Prostate gland (tissue), 2 donors: ENCODE results near the gene RCAN1. TPM values are rescaled to one million over a fixed set of nuclear protein-coding genes. Genes with fewer than 3 reads are reported as not detected.

Experiments used
- DNase-seq: peaks from one replicate; pipeline ENCODE4 v3.0.0-alpha.2; 2019; ENCODE audit warnings: low spot score
- H3K27ac ChIP-seq, 2 donors: fragments of 200-600 bp; sonication (generic); 2 replicates each; pipeline ENCODE4 v1.5.1; 2017 to 2019
- H3K27me3 ChIP-seq: fragments of 200-600 bp; sonication (generic); replicated peaks from 2 replicates; pipeline ENCODE4 v1.5.1; 2019; ENCODE audit not compliant: insufficient read depth
- H3K36me3 ChIP-seq, 2 donors: fragments of 200-600 bp; sonication (generic); 1 replicate in 1 of 2; 2 replicates in 1 of 2; pipeline versions ENCODE4 v1.5.1 to v1.8.1; 2017 to 2019
- H3K4me1 ChIP-seq: fragments of 200-600 bp; sonication (generic); replicated peaks from 2 replicates; pipeline ENCODE4 v1.5.1; 2019
- H3K4me3 ChIP-seq, 2 donors: fragments of 200-600 bp; sonication (generic); 2 replicates each; pipeline ENCODE4 v1.5.1; 2017 to 2019
- H3K9me3 ChIP-seq: fragments of 200-600 bp; sonication (generic); 2 replicates; pipeline ENCODE4 v1.5.1; 2017
- CTCF ChIP-seq, 4 experiments: fragments of 200-600 bp in 2 of 4; fragments of 450-650 bp in 2 of 4; sonication (generic) in 2 of 4; IDR thresholded peaks; 1 replicate in 3 of 4; 2 replicates in 1 of 4; pipeline ENCODE4 v1.5.1; 2016 to 2019; ENCODE audit warnings: antibody characterized with exemption in 4 of 4, mild to moderate bottlenecking in 2 of 4, moderate library complexity in 2 of 4
- POLR2A ChIP-seq: fragments of 450-650 bp; IDR thresholded peaks from one replicate; pipeline ENCODE4 v1.6.1; 2016; ENCODE audit warnings: antibody characterized with exemption, mild to moderate bottlenecking
- POLR2AphosphoS5 ChIP-seq: sonication (generic); formaldehyde crosslinking; IDR thresholded peaks from one replicate; pipeline ENCODE4 v1.6.1; 2017; ENCODE audit warnings: antibody characterized with exemption
- WGBS: methylation state at CpG from one replicate; pipeline ENCODE4 v1.1.5; 2018; 5-methylcytosine and 5-hydroxymethylcytosine counted together
- intact Hi-C: fragments of 100-400 bp; cut with DNase I; formaldehyde crosslinking; loops from one replicate; pipeline ENCODE4 v1.14.2; 2022
- total RNA-seq, 2 donors: library from RNA; depleted of rRNA; stranded (reverse); fragments of >200 nt; gene quantifications; one replicate each; pipeline ENCODE4 v1.1.0, GENCODE V29; 2016

RCAN1 gene
- total RNA-seq: 10 to 100 TPM; 12.0 to 14.1 TPM

GRCh38 chr21:34614628-34615486 lies at the start of gene RCAN1:
RCAN1 (minus strand) TSS chr21:34615113; CDS start chr21:34615011, 102 bp downstream.
- Histone ChIP-seq H3K4me1 (peaks cover 2% of the 10 kb centered on the region), H3K27ac (peak within 1 kb of the TSS; percentile 41 to 48), H3K36me3 (no peaks in the 10 kb centered on the region), H3K9me3 (no peaks in the 10 kb centered on the region), H3K4me3 (peak within 1 kb of the TSS; percentile 75 to 86), H3K27me3 (no peaks in the 10 kb centered on the region)
- 0% methylated on average over 39 of the region's 121 CpGs for WGBS
- intact Hi-C loops: loop anchor here (10.0 kb wide), 1 partner anchor 700 kb away; the partner anchor contains the start of gene ATP5PO
- TF ChIP-seq CTCF (IDR thresholded peaks at IDR 0.05): peak in 1 of 4 experiments; percentile 12
- TF ChIP-seq POLR2A: no peak
- peak; percentile 88 for TF ChIP-seq POLR2AphosphoS5
- DNase-seq: peak; percentile 90

GRCh38 chr21:34661848-34662247 lies 46.9 kb upstream of the RCAN1 start:
- no peak for TF ChIP-seq POLR2A
- no peak for TF ChIP-seq POLR2AphosphoS5
- no peak for TF ChIP-seq CTCF (IDR thresholded peaks at IDR 0.05)

GRCh38 chr21:34653522-34653921 lies 38.6 kb upstream of the RCAN1 start:
- H3K27ac ChIP-seq: no peak overlapping the region
- TF ChIP-seq CTCF (IDR thresholded peaks at IDR 0.05) (no peak), POLR2AphosphoS5 (no peak), POLR2A (no peak)
- intact Hi-C loops: no loop called here
- 97% methylated on average over 6 of the region's 6 CpGs for WGBS
- no peaks in the 10 kb centered on the region for H3K9me3 ChIP-seq
- no peaks in the 10 kb centered on the region for H3K27me3 ChIP-seq
- H3K36me3 ChIP-seq: no peaks in the 10 kb centered on the region
- no peak for DNase-seq
- H3K4me3 ChIP-seq: no peak overlapping the region
- H3K4me1 ChIP-seq: no peaks in the 10 kb centered on the region

More at GRCh38 chr21:34661848-34662247, 46.9 kb upstream of the RCAN1 start:
- intact Hi-C loops: no loop called here
- Histone ChIP-seq H3K4me1 (no peaks in the 10 kb centered on the region), H3K9me3 (no peaks in the 10 kb centered on the region), H3K27ac (no peak overlapping the region), H3K4me3 (no peak overlapping the region), H3K36me3 (no peaks in the 10 kb centered on the region), H3K27me3 (no peaks in the 10 kb centered on the region)
- no peak for DNase-seq

- 73% methylated on average over 1 of the region's 1 CpG for WGBS
- Histone ChIP-seq H3K27me3 (no peaks in the 10 kb centered on the region), H3K4me3 (no peak overlapping the region), H3K4me1 (no peaks in the 10 kb centered on the region), H3K36me3 (no peaks in the 10 kb centered on the region), H3K9me3 (no peaks in the 10 kb centered on the region), H3K27ac (no peak overlapping the region)
- intact Hi-C loops: no loop called here
- DNase-seq: no peak
- TF ChIP-seq POLR2A (no peak), CTCF (IDR thresholded peaks at IDR 0.05) (no peak), POLR2AphosphoS5 (no peak)
Observed at GRCh38 chr21:34651642-34652041, 36.7 kb upstream of the RCAN1 start.

DNA sequence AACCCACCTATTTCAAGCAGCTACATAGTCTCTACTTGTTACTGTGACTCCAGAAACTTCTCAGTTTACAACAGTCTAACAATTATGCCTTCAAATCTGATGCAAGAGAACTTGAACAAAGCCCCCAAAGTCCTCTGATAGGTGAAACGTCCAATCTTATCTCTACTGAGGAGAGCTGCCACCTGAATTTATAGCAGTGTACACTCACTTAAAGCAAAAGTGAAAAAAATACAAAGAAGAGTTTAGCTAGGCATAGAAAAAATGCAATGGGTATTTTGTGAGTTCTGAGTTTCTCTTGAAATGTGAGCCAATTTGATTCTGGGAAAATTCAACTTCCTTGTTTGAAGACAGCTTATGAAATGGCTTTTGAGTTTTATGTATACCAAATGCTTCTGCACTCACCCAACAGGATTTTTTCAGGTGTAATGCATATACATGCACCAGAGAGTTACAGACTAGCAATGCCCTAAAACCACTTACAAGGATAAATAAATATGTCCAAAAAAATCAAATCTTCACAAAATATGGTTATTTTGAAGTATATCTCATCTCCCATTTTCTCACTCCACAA lies 36.0 kb upstream of the RCAN1 start:
- DNase-seq: no peak
- H3K27ac ChIP-seq: no peak overlapping the region
- intact Hi-C loops: no loop called here
- no peaks in the 10 kb centered on the region for H3K9me3 ChIP-seq
- no peak overlapping the region for H3K4me3 ChIP-seq
- H3K36me3 ChIP-seq: no peaks in the 10 kb centered on the region
- H3K27me3 ChIP-seq: no peaks in the 10 kb centered on the region
- no peak for TF ChIP-seq POLR2AphosphoS5
- no peak for TF ChIP-seq CTCF (IDR thresholded peaks at IDR 0.05)
- TF ChIP-seq POLR2A: no peak
- H3K4me1 ChIP-seq: no peaks in the 10 kb centered on the region
- 10% methylated on average over 1 of the region's 1 CpG for WGBS
